Right atrium auricular region (tissue), 2 donors: ENCODE data around the gene UGT1A6. TPM values are rescaled to one million over a fixed set of nuclear protein-coding genes. Genes with fewer than 3 reads are reported as not detected.
"Not testable (repeated sequence)": the region's sequence is repeated elsewhere in the genome, so short reads cannot be mapped to it uniquely, and the experiment has no call there.

Experiments used
- DNase-seq: peaks from one replicate; pipeline ENCODE4 v3.0.0-alpha.2; 2019; ENCODE audit warnings: low spot score
- H3K27ac ChIP-seq, 2 donors: fragments of 200-600 bp; sonication (generic); 1 replicate in 1 of 2; 2 replicates in 1 of 2; pipeline ENCODE4 v1.5.1; 2016 to 2019
- H3K27me3 ChIP-seq, 2 donors: fragments of 200-600 bp; sonication (generic); one replicate each; pipeline versions ENCODE4 v1.5.1 to v1.6.0; 2017 to 2019
- H3K36me3 ChIP-seq: fragments of 200-600 bp; sonication (generic); one replicate; pipeline ENCODE4 v1.5.1; 2016
- H3K4me1 ChIP-seq, 2 donors: fragments of 200-600 bp; sonication (generic); one replicate each; pipeline versions ENCODE4 v1.5.1 to v1.6.0; 2017 to 2019
- H3K4me3 ChIP-seq, 2 donors: fragments of 200-600 bp; sonication (generic); 1 replicate in 1 of 2; 2 replicates in 1 of 2; pipeline ENCODE4 v1.5.1; 2017 to 2019; ENCODE audit warnings: mild to moderate bottlenecking in 1 of 2, moderate library complexity in 1 of 2
- H3K9me3 ChIP-seq, 2 donors: fragments of 200-600 bp; sonication (generic); one replicate each; pipeline ENCODE4 v1.5.1; 2019
- total RNA-seq, 2 donors: library from RNA; depleted of rRNA; stranded (reverse); fragments of >200 nt; gene quantifications; one replicate each; pipeline ENCODE4 v1.1.0, GENCODE V29; 2016
- TF ChIP-seq, protein P1 (sequence below), 2 donors: fragments of 200-600 bp; sonication (generic); IDR thresholded peaks; one replicate each; pipeline ENCODE4 v1.5.1; 2019; ENCODE audit warnings: antibody characterized with exemption in 2 of 2

UGT1A6 gene
- total RNA-seq, 2 donors from 2014 or later = not detected

GRCh38 chr2:233746475-233747282 lies 54.0 kb downstream of the UGT1A6 start:
- no peak overlapping the region for H3K4me3 ChIP-seq
- H3K27ac ChIP-seq = no peak overlapping the region
- no peaks in the 10 kb centered on the region for H3K27me3 ChIP-seq
- DNase-seq = no peak
- H3K36me3 ChIP-seq = no peaks in the 10 kb centered on the region
- no peaks in the 10 kb centered on the region for H3K4me1 ChIP-seq
- TF ChIP-seq, protein P1, sequence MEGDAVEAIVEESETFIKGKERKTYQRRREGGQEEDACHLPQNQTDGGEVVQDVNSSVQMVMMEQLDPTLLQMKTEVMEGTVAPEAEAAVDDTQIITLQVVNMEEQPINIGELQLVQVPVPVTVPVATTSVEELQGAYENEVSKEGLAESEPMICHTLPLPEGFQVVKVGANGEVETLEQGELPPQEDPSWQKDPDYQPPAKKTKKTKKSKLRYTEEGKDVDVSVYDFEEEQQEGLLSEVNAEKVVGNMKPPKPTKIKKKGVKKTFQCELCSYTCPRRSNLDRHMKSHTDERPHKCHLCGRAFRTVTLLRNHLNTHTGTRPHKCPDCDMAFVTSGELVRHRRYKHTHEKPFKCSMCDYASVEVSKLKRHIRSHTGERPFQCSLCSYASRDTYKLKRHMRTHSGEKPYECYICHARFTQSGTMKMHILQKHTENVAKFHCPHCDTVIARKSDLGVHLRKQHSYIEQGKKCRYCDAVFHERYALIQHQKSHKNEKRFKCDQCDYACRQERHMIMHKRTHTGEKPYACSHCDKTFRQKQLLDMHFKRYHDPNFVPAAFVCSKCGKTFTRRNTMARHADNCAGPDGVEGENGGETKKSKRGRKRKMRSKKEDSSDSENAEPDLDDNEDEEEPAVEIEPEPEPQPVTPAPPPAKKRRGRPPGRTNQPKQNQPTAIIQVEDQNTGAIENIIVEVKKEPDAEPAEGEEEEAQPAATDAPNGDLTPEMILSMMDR (IDR thresholded peaks at IDR 0.05) = no peak
- no peaks in the 10 kb centered on the region for H3K9me3 ChIP-seq

DNA sequence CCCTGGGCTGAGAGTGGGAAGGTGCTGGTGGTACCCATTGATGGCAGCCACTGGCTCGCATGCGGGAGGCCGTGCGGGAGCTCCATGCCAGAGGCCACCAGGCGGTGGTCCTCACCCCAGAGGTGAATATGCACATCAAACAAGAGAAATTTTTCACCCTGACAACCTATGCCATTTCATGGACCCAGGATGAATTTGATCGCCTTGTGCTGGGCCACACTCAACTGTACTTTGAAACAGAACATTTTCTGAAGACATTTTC lies 54.5 kb downstream of the UGT1A6 start:
- H3K4me3 ChIP-seq = no peak overlapping the region
- H3K9me3 ChIP-seq = no peaks in the 10 kb centered on the region
- DNase-seq = no peak
- no peaks in the 10 kb centered on the region for H3K4me1 ChIP-seq
- no peaks in the 10 kb centered on the region for H3K36me3 ChIP-seq
- no peak overlapping the region for H3K27ac ChIP-seq
- TF ChIP-seq, protein P1 (IDR thresholded peaks at IDR 0.05) = no peak
- H3K27me3 ChIP-seq = no peaks in the 10 kb centered on the region

GRCh38 chr2:233750689-233751088 lies 58.0 kb downstream of the UGT1A6 start:
- DNase-seq, H3K36me3 ChIP-seq, H3K27ac ChIP-seq, H3K27me3 ChIP-seq, H3K4me3 ChIP-seq, H3K9me3 ChIP-seq, H3K4me1 ChIP-seq: not testable (repeated sequence)

GRCh38 chr2:233751212-233752009 lies 58.7 kb downstream of the UGT1A6 start:
- DNase-seq, H3K4me1 ChIP-seq, H3K27me3 ChIP-seq: not testable (repeated sequence)

DNA sequence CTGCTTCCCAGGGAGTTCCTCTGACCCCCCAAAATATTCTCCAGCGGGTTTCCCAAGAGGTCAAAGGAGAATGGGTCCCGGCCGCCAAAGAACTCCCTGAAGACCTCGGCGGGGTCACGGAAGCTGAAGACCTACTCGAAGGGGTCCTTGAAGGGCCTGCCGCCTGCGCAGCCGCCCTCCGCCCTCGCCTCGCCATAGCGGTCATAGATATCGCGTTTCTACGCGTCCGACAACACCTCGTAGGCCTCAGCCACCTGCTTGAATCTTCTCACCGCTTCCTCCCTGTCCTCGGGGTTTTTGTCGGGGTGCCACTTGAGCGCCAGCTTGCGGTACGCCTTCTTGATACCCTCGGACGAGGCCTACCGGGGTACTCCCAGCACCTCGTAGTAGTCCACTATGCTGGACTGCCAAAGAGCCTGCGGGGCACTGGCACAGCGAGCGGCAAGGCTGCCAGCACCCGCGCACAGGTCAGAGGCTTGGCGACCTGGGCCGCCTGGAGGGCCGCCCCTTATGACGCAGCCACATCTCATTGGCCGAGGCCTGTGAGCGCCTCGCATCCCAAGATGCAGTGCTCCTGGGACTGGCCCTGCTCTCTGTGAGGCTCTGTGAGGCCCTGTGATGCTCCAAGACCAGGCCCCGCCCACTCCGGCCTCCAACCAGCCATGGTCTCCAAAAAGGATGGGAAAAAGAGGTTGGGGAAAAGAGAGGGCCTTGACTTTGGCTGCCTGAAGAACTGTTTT lies 62.4 kb downstream of the UGT1A6 start:
- Histone ChIP-seq H3K27me3 (no peaks in the 10 kb centered on the region), H3K27ac (no peak overlapping the region), H3K4me3 (no peak overlapping the region), H3K9me3 (no peaks in the 10 kb centered on the region), H3K36me3 (no peaks in the 10 kb centered on the region), H3K4me1 (no peaks in the 10 kb centered on the region)
- TF ChIP-seq, protein P1 (IDR thresholded peaks at IDR 0.05) = no peak
- DNase-seq = no peak

More at GRCh38 chr2:233751212-233752009, 58.7 kb downstream of the UGT1A6 start:
- not testable (repeated sequence) for H3K27ac ChIP-seq, H3K4me3 ChIP-seq, H3K36me3 ChIP-seq, H3K9me3 ChIP-seq

DNA sequence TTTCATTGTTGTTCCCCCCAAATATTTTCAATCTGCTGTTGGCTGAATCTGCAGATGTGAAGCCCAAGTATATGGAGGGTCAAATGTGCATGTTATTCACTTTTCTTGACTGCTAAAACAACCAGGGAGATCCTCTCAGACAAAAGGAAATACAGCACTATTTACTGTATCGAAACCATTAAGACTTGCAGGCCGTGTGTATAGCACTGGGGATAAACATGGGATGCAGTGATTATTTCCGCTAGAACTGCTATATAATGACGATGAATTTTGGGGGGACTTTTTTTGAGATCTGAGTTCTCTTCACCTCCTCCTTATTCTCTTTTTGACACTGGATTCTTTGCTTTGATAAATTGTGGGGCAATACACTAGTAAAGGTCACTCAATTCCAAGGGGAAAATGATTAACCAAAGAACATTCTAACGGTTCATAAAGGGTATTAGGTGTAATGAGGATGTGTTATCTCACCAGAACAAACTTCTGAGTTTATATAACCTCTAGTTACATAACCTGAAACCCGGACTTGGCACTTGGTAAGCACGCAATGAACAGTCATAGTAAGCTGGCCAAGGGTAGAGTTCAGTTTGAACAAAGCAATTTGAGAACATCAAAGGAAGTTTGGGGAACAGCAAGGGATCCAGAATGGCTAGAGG lies 63.9 kb downstream of the UGT1A6 start:
- H3K36me3 ChIP-seq = no peaks in the 10 kb centered on the region
- H3K27me3 ChIP-seq = no peaks in the 10 kb centered on the region
- H3K27ac ChIP-seq = no peak overlapping the region
- no peaks in the 10 kb centered on the region for H3K9me3 ChIP-seq
- no peak overlapping the region for H3K4me3 ChIP-seq
- TF ChIP-seq, protein P1 (IDR thresholded peaks at IDR 0.05) = no peak
- no peaks in the 10 kb centered on the region for H3K4me1 ChIP-seq
- DNase-seq = no peak
